Parathyroid adenoma (tissue), 2 donors: ENCODE results near the gene CDS2.
A peak's percentile ranks its signal among the peaks of the same experiment; 100 is the strongest.
"Not testable (repeated sequence)": the region's sequence is repeated elsewhere in the genome, so short reads cannot be mapped to it uniquely, and the experiment has no call there.

ENCODE experiments used
- H2AFZ ChIP-seq: fragments of 300-600 bp; sonication (generic); one replicate; pipeline ENCODE4 v1.7.0; 2017; ENCODE audit warnings: antibody characterized with exemption, mild to moderate bottlenecking
- H3K27ac ChIP-seq: fragments of 300-600 bp; sonication (generic); one replicate; pipeline ENCODE4 v1.7.0; 2017
- H3K27me3 ChIP-seq: fragments of 300-600 bp; sonication (generic); one replicate; pipeline ENCODE4 v1.7.0; 2017; ENCODE audit warnings: low read length; ENCODE audit not compliant: control insufficient read depth, insufficient read depth
- H3K36me3 ChIP-seq: fragments of 300-600 bp; sonication (generic); one replicate; pipeline ENCODE4 v1.7.0; 2017; ENCODE audit warnings: low read length; ENCODE audit not compliant: control insufficient read depth, insufficient read depth
- H3K4me1 ChIP-seq: fragments of 300-600 bp; sonication (generic); one replicate; pipeline ENCODE4 v1.7.0; 2017; ENCODE audit warnings: control low read depth
- H3K4me2 ChIP-seq: fragments of 300-600 bp; sonication (generic); one replicate; pipeline ENCODE4 v1.7.0; 2017; ENCODE audit warnings: low read length
- H3K4me3 ChIP-seq: fragments of 300-600 bp; sonication (generic); one replicate; pipeline ENCODE4 v1.7.0; 2017; ENCODE audit warnings: low read depth, low read length
- H3K79me2 ChIP-seq: fragments of 300-600 bp; sonication (generic); one replicate; pipeline ENCODE4 v1.7.0; 2017; ENCODE audit warnings: control low read depth
- H3K9ac ChIP-seq: fragments of 300-600 bp; sonication (generic); one replicate; pipeline ENCODE4 v1.7.0; 2017; ENCODE audit warnings: mild to moderate bottlenecking
- H3K9me3 ChIP-seq: fragments of 300-600 bp; sonication (generic); one replicate; pipeline ENCODE4 v1.7.0; 2017; ENCODE audit warnings: low read length; ENCODE audit not compliant: control insufficient read depth
- CTCF ChIP-seq: fragments of 300-600 bp; sonication (generic); IDR thresholded peaks from one replicate; pipeline ENCODE4 v1.7.0; 2017; ENCODE audit warnings: antibody characterized with exemption, mild to moderate bottlenecking
- donor health status: primary hyperparathyroidism.

CDS2 gene

GRCh38 chr20:5095454-5095853 is 31.4 kb upstream of the CDS2 start:
- H3K4me1 ChIP-seq, result no peaks in the 10 kb centered on the region
- no peak overlapping the region for H2AFZ ChIP-seq
- no peak overlapping the region for H3K9ac ChIP-seq
- no peaks in the 10 kb centered on the region for H3K36me3 ChIP-seq
- H3K4me2 ChIP-seq, result no peak overlapping the region
- H3K27me3 ChIP-seq, result no peaks in the 10 kb centered on the region
- no peaks in the 10 kb centered on the region for H3K9me3 ChIP-seq
- TF ChIP-seq CTCF, result no peak
- H3K27ac ChIP-seq, result no peak overlapping the region
- no peak overlapping the region for H3K4me3 ChIP-seq
- no peaks in the 10 kb centered on the region for H3K79me2 ChIP-seq

GRCh38 chr20:5095931-5096330 is 30.9 kb upstream of the CDS2 start:
- H2AFZ ChIP-seq, result no peak overlapping the region
- H3K27me3 ChIP-seq, result no peaks in the 10 kb centered on the region
- no peak for TF ChIP-seq CTCF
- H3K4me2 ChIP-seq, result no peak overlapping the region
- no peak overlapping the region for H3K27ac ChIP-seq
- no peak overlapping the region for H3K4me3 ChIP-seq
- no peaks in the 10 kb centered on the region for H3K79me2 ChIP-seq
- no peaks in the 10 kb centered on the region for H3K4me1 ChIP-seq
- no peaks in the 10 kb centered on the region for H3K36me3 ChIP-seq
- H3K9ac ChIP-seq, result no peak overlapping the region
- H3K9me3 ChIP-seq, result no peaks in the 10 kb centered on the region

- no peaks in the 10 kb centered on the region for H3K9me3 ChIP-seq
- H2AFZ ChIP-seq, result no peak overlapping the region
- H3K27me3 ChIP-seq, result no peaks in the 10 kb centered on the region
- H3K4me2 ChIP-seq, result no peak overlapping the region
- H3K79me2 ChIP-seq, result no peaks in the 10 kb centered on the region
- no peak overlapping the region for H3K9ac ChIP-seq
- no peaks in the 10 kb centered on the region for H3K4me1 ChIP-seq
- no peak overlapping the region for H3K27ac ChIP-seq
- no peak overlapping the region for H3K4me3 ChIP-seq
- no peak for TF ChIP-seq CTCF
- H3K36me3 ChIP-seq, result no peaks in the 10 kb centered on the region
Measured at GRCh38 chr20:5096463-5096862, 30.3 kb upstream of the CDS2 start.

GRCh38 chr20:5099009-5099408 is 27.8 kb upstream of the CDS2 start:
- H3K36me3 ChIP-seq, H3K4me3 ChIP-seq, H3K4me2 ChIP-seq, H3K9ac ChIP-seq, H3K9me3 ChIP-seq, H3K79me2 ChIP-seq, H3K27ac ChIP-seq, H3K4me1 ChIP-seq, H3K27me3 ChIP-seq, H2AFZ ChIP-seq: not testable (repeated sequence)

GRCh38 chr20:5099909-5100308 is 26.9 kb upstream of the CDS2 start:
- H3K79me2 ChIP-seq, H3K36me3 ChIP-seq, H3K27me3 ChIP-seq, H3K4me1 ChIP-seq, H3K9ac ChIP-seq, H3K27ac ChIP-seq, H3K9me3 ChIP-seq, H3K4me2 ChIP-seq, H3K4me3 ChIP-seq, H2AFZ ChIP-seq: not testable (repeated sequence)

- Histone ChIP-seq H3K4me1 (no peaks in the 10 kb centered on the region), H3K9me3 (no peaks in the 10 kb centered on the region), H3K79me2 (no peaks in the 10 kb centered on the region), H3K4me2 (no peak overlapping the region), H3K4me3 (no peak overlapping the region), H2AFZ (no peak overlapping the region), H3K9ac (no peak overlapping the region), H3K27me3 (no peaks in the 10 kb centered on the region), H3K27ac (no peak overlapping the region), H3K36me3 (no peaks in the 10 kb centered on the region)
- TF ChIP-seq CTCF, result peak; percentile 94
Measured at GRCh38 chr20:5100684-5101347, 26.0 kb upstream of the CDS2 start.
